GM18861 (cell line): Measurements from ENCODE around the gene LHB.
"Not testable (repeated sequence)": the region's sequence is repeated elsewhere in the genome, so short reads cannot be mapped to it uniquely, and the experiment has no call there.

Experiments used
- ATAC-seq: cut with Tn5 transposase; IDR thresholded peaks from one replicate; pipeline ENCODE4 v1.9.1; 2021; ENCODE audit not compliant: unreplicated experiment

LHB gene

DNA sequence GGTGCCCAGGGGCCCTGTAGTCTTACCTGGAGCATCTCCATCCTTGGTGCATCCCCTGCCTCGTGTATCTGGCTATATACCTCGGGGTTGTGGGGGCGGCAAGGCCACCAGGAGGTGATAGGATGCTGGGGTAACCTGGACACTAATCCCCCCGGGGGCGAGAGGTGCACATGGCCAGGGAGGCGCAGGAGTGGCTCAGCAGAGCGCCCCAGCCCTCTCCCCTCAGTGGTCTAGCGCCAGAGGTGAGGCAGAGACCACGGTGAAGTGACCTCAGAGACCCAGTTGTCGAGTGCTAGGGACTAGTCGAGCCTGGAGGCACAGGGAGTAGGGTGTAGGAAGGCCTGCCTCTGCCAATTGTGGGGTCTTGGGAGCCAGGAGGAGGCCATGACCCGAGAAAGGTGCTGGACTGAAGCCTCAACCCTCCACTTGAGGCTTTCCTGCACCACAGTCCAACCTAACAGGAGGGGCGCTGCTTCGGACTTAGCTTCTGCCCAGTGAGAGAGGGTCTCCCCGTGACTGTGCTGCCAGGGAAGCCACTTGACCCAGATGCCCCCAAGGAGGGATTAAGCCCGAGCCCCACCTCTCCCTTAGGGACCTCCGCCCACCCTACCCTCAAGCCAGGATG, at the start of gene LHB:
LHB (minus strand) TSS at position 51 of the 625 bp plus-strand sequence; CDS start at position 41, 10 bp downstream.
- ATAC-seq: no peak

DNA sequence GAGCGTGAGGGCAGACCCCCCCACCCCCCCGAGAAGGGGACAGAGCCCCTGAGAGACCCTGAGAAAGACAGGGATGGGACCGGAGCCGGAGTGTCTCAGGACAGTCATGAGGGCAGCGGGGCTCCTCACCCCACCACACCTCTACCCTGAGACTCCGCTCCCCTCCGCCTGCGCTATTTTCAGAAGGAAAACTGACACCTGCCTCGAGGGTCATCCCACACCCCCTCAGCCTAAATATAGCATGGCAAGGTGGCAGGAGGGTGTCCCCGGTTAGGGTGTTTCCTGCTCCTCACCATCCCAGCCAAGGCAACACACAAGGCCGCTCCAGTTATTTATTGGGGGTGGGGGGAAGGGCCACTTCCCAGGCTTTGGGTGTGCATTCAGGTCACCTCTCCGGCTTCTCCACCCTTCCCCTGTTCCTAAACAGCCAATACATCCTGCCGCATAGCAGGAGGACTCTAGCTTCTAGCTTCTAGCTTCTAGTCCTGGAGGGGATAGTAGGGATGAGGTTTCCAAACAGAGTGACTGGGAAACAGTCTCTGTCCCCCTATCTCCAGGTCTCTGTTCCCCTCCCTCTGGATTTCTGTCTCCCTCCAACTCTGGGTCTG, 49.1 kb upstream of the LHB start:
- no peak for ATAC-seq

DNA sequence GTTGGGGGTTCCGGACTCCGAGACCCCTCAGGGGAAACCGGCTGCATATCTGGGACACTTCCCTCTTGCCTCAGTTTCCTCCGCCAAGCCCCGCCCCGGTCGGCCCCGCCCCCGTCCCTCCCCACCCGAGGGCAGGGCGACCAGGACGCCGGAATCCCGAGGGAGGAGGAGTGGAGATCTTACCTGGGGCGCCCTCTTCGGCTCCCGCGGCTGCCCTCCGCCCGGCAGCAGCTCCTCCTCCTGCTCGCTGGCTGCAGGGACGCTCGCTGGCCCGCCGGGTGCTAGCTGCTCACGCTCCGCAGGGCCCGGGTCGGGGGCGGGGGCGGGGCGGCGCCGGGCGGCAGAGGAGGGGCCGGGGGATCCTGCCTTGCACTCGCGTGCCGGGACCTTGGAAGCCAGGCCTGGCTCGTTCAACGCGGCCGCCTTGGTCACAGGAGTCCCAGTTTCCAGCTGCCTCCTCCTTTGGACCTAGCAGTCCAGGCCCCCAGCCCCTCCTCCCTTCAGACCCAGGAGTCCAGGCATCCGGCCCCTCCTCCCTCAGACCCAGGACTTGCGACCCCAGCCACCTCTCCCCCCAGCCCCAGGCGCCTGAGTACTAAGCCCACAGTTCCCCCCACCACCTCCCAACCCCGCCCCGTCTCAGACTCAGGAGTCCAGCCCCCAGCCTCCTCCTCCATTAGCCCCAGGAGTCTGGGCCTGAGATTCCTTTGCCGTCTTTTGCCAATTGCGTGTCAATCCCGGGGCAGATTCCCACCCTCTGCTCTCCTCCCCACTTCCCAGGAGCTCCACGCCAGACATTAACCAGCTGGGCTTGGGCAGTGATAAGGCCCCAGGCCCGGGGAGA, 48.1 kb upstream of the LHB start, which contains the start of gene NTF4:
NTF4 (minus strand) TSS at position 51 of the 844 bp plus-strand sequence. CDS start 2,821 bp downstream, outside the sequence.
- ATAC-seq: no peak

DNA sequence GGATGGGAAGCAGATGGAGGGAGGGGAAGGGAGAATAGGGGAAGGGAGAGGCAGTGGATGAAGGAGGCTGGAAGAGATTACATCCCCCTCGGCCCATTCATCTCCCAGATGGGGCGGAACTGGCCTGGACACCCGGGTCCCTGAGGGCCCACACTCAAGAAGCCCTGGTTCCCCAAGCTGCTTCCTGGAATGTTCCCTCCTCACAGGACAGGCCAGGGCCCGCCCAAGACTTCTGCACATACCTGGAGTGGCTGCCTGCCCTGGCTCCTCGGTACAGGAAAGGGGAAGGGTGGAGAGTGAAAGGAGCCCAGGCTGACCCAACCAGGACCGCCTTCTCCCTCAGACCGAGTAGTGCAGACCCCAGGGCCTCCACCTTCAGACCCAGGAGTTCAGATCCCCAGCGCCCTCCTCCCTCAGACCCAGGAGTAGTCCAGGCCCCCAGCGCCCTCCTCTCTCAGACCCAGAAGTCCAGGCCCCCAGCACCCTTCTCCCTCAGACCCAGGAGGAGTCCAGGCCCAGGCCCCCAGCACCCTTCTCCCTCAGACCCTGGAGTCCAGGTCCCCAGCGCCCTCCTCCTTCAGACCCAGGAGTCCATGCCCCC, 47.2 kb upstream of the LHB start:
- no peak for ATAC-seq

DNA sequence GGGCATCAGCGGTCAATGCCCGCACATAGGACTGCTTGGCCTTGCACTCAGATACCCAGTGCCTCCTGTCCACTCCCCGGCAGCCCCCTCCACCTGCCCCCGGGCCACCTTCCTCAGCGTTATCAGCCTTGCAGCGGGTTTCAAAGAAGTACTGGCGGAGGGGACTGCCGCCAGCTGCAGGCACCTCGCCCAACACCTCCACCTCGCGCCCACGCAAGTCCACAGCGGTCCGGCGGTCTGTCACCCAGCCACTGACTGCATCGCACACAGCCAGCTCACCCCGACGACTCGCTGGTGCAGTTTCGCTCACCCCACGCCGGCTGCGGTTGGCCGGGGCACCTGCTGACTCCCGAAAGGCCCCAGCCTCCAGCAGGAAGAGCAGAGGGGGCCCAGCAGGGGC, 44.6 kb upstream of the LHB start:
- ATAC-seq: no peak

DNA sequence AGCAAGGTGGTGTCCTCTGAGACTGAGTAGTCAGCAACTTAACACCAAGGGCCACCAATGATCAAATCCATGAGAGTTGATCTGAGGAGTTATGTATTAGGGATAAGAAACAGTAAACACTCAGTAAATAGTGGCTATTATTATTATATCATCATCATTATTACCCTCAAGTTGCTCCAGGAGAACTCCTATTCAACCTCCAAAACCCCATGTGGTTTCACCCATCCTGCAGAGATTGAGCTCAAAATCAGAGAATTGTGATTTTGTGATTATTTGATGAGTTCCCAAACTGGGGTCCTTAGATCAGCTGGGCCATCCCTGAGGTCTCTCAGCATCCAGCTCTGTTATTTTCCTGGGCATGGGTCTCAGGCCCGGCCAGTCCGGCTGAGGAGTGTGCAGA, 44.1 kb upstream of the LHB start:
- ATAC-seq: no peak

DNA sequence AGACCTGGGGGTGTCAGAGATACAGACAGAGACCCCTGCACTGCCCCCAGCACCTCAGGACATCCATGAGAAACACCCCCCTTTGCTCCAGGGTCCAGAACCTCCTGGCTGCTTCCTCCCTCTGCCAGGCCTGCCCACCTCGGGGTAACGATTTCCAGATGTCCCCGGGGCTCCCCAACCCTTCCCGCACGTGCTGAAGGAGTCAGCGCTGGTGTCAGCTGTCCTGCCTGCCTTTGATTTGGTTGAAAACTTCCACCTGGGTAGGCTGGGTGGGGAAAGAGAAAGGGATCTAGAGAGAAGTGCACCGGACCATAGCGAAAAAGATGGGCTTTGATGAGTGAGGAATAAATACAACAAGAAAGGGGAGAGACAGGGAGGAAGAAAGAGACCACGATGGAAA, 42.2 kb upstream of the LHB start:
- no peak for ATAC-seq

DNA sequence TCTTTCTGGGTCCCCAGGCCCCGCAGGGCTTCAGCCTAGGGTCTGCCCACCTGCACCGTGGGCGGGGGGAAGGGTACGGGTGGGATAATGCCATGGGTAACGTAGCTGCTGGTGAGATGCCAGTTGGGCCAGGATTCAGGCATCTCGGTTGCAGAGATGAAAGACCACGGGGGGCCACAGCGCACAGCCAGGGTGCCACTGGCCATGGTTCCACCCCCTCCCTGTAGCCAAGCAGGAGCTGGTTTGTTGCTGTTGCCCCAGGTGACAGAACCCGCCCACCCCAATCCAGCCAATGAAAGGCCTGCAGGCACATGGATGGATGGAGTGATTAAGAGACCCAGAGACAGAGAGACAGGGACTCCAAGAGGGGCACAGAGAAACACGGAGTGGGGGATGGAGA, 41.7 kb upstream of the LHB start:
- no peak for ATAC-seq

DNA sequence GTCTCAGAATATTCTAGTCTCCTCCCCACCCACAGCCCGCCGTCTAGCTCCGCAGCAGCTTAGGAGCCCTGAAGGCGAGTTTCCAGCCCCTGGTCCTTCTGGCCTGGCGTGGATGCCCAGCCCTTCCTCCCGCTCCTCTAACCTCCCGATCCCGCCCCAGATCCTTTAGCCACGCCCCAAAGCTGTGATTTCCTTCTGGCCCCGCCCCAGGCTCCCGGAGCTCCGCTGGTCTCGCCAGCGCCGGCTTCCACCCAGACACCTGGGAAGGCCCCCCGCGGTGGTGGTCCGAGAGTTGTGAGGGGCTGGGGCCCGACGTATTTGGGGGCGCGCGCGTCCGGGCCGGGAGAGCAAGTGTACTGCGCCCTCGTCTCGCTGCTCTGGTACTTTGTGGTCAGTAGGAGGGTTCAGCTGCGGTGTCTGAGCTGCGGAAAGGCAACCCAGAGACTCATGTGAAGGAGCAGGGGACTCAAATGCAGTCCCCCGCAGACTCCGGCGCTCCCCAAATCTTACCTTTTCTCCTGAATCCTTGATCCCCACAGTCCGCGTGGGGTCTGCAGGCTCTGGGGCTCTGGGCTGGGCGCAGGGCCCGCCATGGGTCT, 40.8 kb upstream of the LHB start, which contains the start of gene CGB7:
CGB7 (minus strand) TSS at position 114 of the 599 bp plus-strand sequence. CDS start 2,374 bp downstream, outside the sequence.
- ATAC-seq: no peak

DNA sequence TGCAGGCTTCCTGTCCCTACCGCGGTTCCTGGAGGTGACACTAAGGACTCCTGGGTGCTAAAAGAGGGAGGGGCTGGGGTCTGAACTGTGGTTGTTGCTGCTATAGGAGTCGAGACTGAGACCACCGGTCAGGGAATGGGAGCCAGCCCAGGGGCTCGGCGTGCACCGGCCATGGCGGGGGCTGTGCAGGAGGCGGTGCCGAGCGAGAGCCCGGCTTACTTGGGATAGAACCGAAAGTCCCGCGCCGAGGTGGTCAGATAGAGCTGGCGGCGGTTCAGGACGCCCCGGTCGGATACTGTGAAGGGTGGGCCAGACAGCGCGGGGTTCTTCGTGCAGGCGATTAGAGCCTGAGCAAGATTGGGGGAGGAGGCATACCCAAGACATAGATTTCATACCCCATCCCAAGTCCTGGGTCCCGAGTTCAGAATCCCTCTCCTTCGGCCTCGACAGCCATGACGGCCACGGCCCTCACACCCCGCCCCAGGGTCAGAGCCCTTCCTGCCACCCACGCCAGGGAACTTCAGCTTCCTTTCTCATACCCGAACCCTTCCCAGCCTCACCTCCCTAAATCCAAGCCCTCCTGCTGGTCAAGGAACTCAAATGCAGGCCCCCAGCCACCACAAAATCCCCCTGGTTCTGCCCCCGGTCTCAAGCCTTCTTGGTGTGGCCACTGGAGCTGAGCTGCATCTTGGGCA, 40.2 kb upstream of the LHB start:
- not testable (repeated sequence) for ATAC-seq

DNA sequence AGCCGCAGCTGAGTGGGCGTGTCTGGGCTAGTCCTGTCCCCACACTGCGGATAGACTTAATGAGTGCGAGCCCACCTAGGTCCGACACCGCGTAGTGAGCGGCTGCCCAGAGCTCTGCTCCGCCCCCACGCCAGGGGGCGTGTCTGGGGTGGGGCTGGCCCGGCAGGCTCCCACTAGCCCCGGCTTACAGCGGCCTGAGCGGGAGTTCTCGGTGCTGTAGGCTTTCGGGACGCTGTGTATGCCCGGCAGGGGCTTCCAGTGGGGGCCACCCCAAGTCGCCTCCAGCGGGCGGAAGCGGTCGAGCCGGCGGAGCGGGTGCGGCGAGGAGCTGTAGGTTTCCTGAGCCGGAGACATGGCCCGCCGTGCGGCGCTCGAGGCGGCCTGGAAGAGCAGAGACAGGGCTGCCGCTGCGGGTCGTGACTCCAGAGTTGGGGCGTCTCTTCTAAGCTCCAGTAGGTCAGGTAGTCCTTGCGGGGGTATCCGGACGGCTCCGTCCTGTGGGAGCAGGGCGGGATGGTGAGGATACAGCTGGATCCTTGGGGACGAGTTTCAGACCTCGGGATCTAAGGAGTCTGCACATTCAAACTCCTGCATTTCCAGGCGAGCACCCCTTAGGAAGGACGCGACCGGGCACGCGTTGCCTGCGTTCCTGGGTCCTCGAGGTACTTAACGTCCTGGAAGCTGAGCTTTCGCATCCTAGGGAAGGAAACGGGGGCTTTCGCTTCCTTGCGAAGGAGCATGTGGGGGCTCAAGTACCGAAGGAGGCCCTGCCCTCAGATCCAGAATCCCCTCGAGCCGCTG, 39.4 kb upstream of the LHB start:
- no peak for ATAC-seq

DNA sequence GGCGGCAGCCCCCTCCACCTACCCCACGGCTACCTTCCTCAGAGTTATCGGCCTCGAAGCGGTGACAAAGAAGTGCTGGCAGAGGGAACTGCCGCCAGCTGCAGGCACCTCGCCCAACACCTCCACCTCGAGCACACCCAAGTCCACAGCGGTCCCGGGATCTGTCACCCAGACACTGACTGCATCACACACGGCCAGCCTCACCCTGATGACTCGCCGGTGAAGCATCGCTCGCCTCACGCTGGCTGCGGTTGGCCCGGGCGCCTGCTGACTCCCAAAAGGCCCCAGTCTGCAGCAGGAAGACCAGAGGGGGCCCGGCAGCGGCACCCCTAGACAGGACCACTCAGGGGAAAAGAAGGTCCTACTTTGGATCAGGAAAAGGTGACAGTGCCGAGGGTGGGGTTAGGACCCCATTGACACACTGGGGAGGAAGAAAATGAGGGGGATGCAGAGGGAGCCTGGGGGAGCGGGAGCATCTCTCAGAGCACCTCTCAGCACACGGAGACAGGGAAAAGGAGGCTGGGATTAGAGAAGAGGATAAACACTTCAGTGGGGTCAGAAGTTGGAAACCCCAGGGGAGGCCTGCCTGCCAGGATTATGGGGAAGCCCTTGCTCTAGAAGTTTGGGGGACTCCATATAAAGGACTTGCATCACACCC, 33.6 kb upstream of the LHB start:
- ATAC-seq: not testable (repeated sequence)

DNA sequence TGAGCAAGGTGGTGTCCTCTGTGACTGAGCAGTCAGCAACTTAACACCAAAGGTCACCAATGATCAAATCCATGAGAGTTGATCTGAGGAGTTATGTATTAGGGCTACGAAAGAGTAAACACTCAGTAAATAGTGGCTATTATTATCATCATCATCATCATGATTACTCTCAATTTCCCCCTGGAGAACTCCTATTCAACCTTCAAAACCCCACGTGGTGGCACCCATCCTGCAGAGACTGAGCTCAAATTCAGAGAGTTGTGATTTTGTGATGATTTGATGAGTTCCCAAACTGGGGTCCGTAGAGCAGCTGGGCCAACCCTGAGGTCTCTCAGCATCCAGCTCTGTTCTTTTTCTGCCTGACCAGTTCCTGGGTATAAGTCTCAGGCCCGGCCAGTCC, 32.9 kb upstream of the LHB start:
- not testable (repeated sequence) for ATAC-seq

DNA sequence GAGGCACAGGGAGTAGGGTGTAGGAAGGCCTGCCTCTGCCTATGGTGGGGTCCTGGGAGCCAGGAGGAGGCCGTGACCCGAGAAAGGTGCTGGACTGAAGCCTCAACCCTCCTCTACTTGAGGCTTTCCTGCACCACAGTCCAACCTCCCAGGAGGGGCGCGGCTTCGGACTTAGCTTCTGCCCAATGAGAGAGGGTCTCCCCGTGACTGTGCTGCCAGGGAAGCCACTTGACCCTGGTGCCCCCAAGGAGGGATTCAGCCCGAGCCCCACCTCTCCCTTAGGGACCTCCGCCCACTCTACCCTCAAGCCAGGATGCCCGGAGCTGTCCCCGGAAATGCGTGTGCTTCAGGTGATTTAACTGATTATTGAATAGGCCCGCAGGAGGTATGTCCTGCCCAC, 32.1 kb upstream of the LHB start, which contains the start of gene CGB8:
CGB8 (minus strand) TSS at position 101 of the 400 bp plus-strand sequence. CDS start 372 bp downstream, outside the sequence.
- ATAC-seq: not testable (repeated sequence)

DNA sequence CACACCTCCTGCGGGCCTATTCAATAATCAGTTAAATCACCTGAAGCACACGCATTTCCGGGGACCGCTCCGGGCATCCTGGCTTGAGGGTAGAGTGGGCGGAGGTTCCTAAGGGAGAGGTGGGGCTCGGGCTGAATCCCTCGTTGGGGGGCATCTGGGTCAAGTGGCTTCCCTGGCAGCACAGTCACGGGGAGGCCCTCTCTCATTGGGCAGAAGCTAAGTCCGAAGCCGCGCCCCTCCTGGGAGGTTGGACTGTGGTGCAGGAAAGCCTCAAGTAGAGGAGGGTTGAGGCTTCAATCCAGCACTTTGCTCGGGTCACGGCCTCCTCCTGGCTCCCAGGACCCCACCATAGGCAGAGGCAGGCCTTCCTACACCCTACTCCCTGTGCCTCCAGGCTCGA, 26.7 kb upstream of the LHB start, which contains the start of gene CGB5:
CGB5 (plus strand) TSS at position 301 of the 400 bp plus-strand sequence. CDS start 362 bp downstream, outside the sequence.
- not testable (repeated sequence) for ATAC-seq

DNA sequence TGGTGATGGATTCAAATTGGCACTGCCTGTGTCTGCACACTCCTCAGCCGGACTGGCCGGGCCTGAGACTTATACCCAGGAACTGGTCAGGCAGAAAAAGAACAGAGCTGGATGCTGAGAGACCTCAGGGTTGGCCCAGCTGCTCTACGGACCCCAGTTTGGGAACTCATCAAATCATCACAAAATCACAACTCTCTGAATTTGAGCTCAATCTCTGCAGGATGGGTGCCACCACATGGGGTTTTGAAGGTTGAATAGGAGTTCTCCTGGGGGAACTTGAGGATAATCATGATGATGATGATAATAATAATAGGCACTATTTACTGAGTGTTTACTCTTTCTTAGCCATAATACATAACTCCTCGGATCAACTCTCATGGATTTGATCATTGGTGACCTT, 25.8 kb upstream of the LHB start:
- ATAC-seq: not testable (repeated sequence)

DNA sequence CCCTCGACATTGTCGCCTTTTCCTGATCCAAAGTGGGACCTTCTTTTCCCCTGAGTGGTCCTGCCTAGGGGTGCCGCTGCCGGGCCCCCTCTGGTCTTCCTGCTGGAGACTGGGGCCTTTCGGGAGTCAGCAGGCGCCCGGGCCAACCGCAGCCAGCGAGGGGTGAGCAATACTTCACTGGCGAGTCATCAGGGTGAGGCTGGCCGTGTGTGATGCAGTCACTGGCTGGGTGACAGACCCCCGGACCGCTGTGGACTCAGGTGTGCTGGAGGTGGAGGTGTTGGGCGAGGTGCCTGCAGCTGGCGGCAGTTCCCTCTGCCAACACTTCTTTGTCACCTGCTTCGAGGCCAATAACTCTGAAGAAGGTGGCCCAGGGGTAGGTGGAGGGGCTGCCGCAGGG, 25.3 kb upstream of the LHB start:
- ATAC-seq: no peak

DNA sequence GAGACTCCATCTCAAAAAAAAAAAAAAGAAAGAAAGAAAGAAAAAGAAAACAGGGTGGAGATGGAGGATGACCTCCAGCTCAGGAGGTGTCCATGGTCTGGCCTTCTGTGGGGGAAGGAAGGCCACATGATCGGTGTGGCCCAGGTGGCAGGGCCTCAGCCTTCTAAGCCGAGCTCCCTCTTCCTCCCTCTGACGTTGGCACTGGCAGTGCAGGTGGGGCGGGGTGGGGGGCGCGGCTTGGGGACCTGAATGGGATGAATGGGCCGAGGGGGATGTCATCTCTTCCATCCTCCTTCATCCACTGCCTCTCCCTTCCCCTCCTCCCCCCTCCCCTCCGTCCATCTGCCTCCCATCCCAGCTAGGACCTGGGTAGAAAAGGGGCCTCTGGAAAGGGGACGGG, 22.8 kb upstream of the LHB start:
- ATAC-seq: not testable (repeated sequence)
